GM12878 (cell line): ENCODE measurements around the gene RNF168. TPM values are rescaled to one million over a fixed set of nuclear protein-coding genes. Genes with fewer than 3 reads are reported as not detected.

Experiments
- ATAC-seq: fragments of 200-7000 bp; cut with Tn5 transposase; 3 replicates; pipeline ENCODE4 v1.9.1; 2020; ENCODE audit warnings: mild to moderate bottlenecking, moderate library complexity
- BruUV-seq: library from RNA; stranded (reverse); fragments of 400-500 nt; replicated peaks from 2 replicates; lab custom pipeline; 2021; lab: Mats Ljungman, UMichigan
- CTCF ChIA-PET: fragments of 300-600 bp; sonication (Branson Sonifier 250); formaldehyde crosslinking; extraction: SDS; loops from one replicate; lab custom pipeline; 2021; ENCODE audit warnings: inconsistent platforms; lab: Yijun Ruan, JAX
- POLR2A ChIA-PET: fragments of 350-600 bp; formaldehyde crosslinking; extraction: SDS; loops from one replicate; lab custom pipeline; 2021; ENCODE audit warnings: inconsistent platforms; lab: Charles Lee
- RAD21 ChIA-PET: fragments of 300-600 bp; sonication (Branson Sonifier 250); formaldehyde crosslinking; loops from one replicate; lab custom pipeline; 2023; ENCODE audit warnings: antibody characterized with exemption; ENCODE audit not compliant: unreplicated experiment; lab: Charles Lee
- SMC1A ChIA-PET: fragments of 300-600 bp; sonication (Branson Sonifier 250); formaldehyde crosslinking; loops from one replicate; lab custom pipeline; 2023; ENCODE audit not compliant: unreplicated experiment, uncharacterized antibody; lab: Charles Lee
- DNase-seq: peaks from one replicate; pipeline ENCODE4 v3.0.0-alpha.2; 2011; ENCODE audit warnings: low read depth, low spot score
- FAIRE-seq: peaks from 3 replicates; lab custom pipeline; 2011; peaks lifted over from hg19 to GRCh38; lab: Jason Lieb, UNC
- H2AFZ ChIP-seq: 2 replicates; pipeline ENCODE4 v1.6.0; 2011; ENCODE audit warnings: low read depth, low read length, control low read depth; ENCODE audit not compliant: control insufficient read depth
- H3K27ac ChIP-seq: 2 replicates; pipeline ENCODE4 v1.5.1; 2011; ENCODE audit warnings: control low read depth; ENCODE audit not compliant: control insufficient read depth, insufficient read depth
- H3K27me3 ChIP-seq, 2 experiments: replicated peaks in 1 of 2; 2 replicates each; pipeline versions ENCODE4 v1.6.0 to v1.6.1; 2011; ENCODE audit warnings: low read length in 1 of 2; ENCODE audit not compliant: control insufficient read depth in 2 of 2, insufficient read depth in 2 of 2
- H3K36me3 ChIP-seq, 2 experiments: 2 replicates each; pipeline ENCODE4 v1.5.1; 2011; ENCODE audit warnings: low read length in 1 of 2; ENCODE audit not compliant: control insufficient read depth in 2 of 2, insufficient read depth in 2 of 2
- H3K4me1 ChIP-seq: 2 replicates; pipeline ENCODE4 v1.6.1; 2011; ENCODE audit warnings: mild to moderate bottlenecking, low read length, moderate library complexity, mixed read lengths; ENCODE audit not compliant: control insufficient read depth, insufficient read depth
- H3K4me2 ChIP-seq: 2 replicates; pipeline ENCODE4 v1.6.0; 2011; ENCODE audit warnings: control low read depth; ENCODE audit not compliant: control insufficient read depth, insufficient read depth
- H3K4me3 ChIP-seq: fragments of 200-600 bp; sonication (generic); 2 replicates; pipeline ENCODE4 v1.5.1; 2016
- H3K79me2 ChIP-seq: 2 replicates; pipeline ENCODE4 v1.6.0; 2011; ENCODE audit warnings: low read length; ENCODE audit not compliant: control insufficient read depth, insufficient read depth
- H3K9ac ChIP-seq: 2 replicates; pipeline ENCODE4 v1.8.0; 2011; ENCODE audit warnings: low read length, control low read depth, mixed read lengths; ENCODE audit not compliant: control insufficient read depth, insufficient read depth
- H3K9me3 ChIP-seq: replicated peaks from 3 replicates; pipeline ENCODE4 v1.5.1; 2011; ENCODE audit warnings: mild to moderate bottlenecking, low read length; ENCODE audit not compliant: control insufficient read depth, insufficient read depth
- H4K20me1 ChIP-seq: 2 replicates; pipeline ENCODE4 v1.6.0; 2011; ENCODE audit not compliant: control insufficient read depth, insufficient read depth
- CBFB ChIP-seq: IDR thresholded peaks from 2 replicates; pipeline ENCODE4 v1.6.1; 2016; ENCODE audit warnings: antibody characterized with exemption, low read depth
- CEBPB ChIP-seq, 2 experiments: fragments of 150-350 bp in 1 of 2; IDR thresholded peaks; 2 replicates each; pipeline ENCODE4 v1.6.1; 2012 to 2014; ENCODE audit warnings: low read depth in 2 of 2, low read length in 2 of 2, borderline replicate concordance in 1 of 2, inconsistent platforms in 1 of 2
- EGR1 ChIP-seq, 2 experiments: IDR thresholded peaks; 1 replicate in 1 of 2; 2 replicates in 1 of 2; pipeline ENCODE4 v1.6.1; 2011 to 2012; ENCODE audit warnings: low read depth in 2 of 2, low read length in 2 of 2, borderline replicate concordance in 1 of 2, mild to moderate bottlenecking in 1 of 2, moderate library complexity in 1 of 2
- JUNB ChIP-seq: IDR thresholded peaks from 2 replicates; pipeline ENCODE4 v1.6.1; 2016; ENCODE audit warnings: antibody characterized with exemption, mild to moderate bottlenecking
- MEF2A ChIP-seq: IDR thresholded peaks from 2 replicates; pipeline ENCODE4 v1.6.1; 2011; ENCODE audit warnings: low read depth, mild to moderate bottlenecking, low read length, moderate library complexity; ENCODE audit not compliant: insufficient read depth
- MTA2 ChIP-seq: fragments of 450-650 bp; IDR thresholded peaks from 2 replicates; pipeline ENCODE4 v1.6.1; 2016; ENCODE audit warnings: low read depth, mild to moderate bottlenecking, moderate library complexity
- MTA3 ChIP-seq: IDR thresholded peaks from 2 replicates; pipeline ENCODE4 v1.6.1; 2012; ENCODE audit warnings: low read length, inconsistent platforms, borderline replicate concordance
- MYB ChIP-seq: fragments of 150-350 bp; IDR thresholded peaks from 2 replicates; pipeline ENCODE4 v1.6.1; 2014; ENCODE audit warnings: mild to moderate bottlenecking, low read depth, low read length, borderline replicate concordance
- MYC ChIP-seq: IDR thresholded peaks from 2 replicates; pipeline ENCODE4 v1.6.1; 2011; ENCODE audit warnings: mild to moderate bottlenecking, low read length, moderate library complexity, inconsistent platforms; ENCODE audit not compliant: insufficient read depth, insufficient replicate concordance, insufficient read length, severe bottlenecking
- NBN ChIP-seq: fragments of 450-650 bp; IDR thresholded peaks from 2 replicates; pipeline ENCODE4 v1.6.1; 2016
- PAX5 ChIP-seq: IDR thresholded peaks from 2 replicates; pipeline ENCODE4 v1.6.1; 2011; ENCODE audit warnings: low read depth, low read length, borderline replicate concordance
- POLR2AphosphoS2 ChIP-seq: IDR thresholded peaks from 2 replicates; pipeline ENCODE4 v1.6.1; 2011; ENCODE audit warnings: low read depth, mild to moderate bottlenecking, low read length, improper control_type of control experiment, moderate library complexity
- SREBF2 ChIP-seq: IDR thresholded peaks from 2 replicates; pipeline ENCODE4 v1.6.1; 2012; ENCODE audit warnings: mild to moderate bottlenecking, low read length
- WGBS: methylation state at CpG from one replicate; pipeline ENCODE4 v1.1.6; 2016; ENCODE audit warnings: low lambda C conversion rate; ENCODE audit not compliant: insufficient replicate concordance, insufficient coverage; ENCODE audit errors: missing lambda C conversion rate; 5-methylcytosine and 5-hydroxymethylcytosine counted together
- in situ Hi-C: fragments of 300-500 bp; cut with MboI; formaldehyde crosslinking; loops from 9 replicates; pipeline ENCODE4 v1.14.3; 2018; ENCODE audit warnings: mixed read lengths
- intact Hi-C: fragments of 100-400 bp; cut with micrococcal nuclease; formaldehyde crosslinking; loops from one replicate; pipeline ENCODE4 v1.14.2; 2022; ENCODE audit not compliant: unreplicated experiment
- polyA plus RNA-seq, 11 experiments: library from polyadenylated mRNA; depleted of rRNA in 4 of 11; unstranded in 6 of 11; stranded (reverse) in 5 of 11; fragments of >200 nt; fragmentation: Nextera tagmentation in 4 of 11; fragmentation: Illumina TruSeq in 1 of 11; extraction: Ambion mirVana in 4 of 11; extraction: Trizol in 1 of 11; gene quantifications; 1 replicate in 1 of 11; 2 replicates in 10 of 11; pipeline versions ENCODE4 v1.2.1 to v1.2.3, GENCODE V29; 2011 to 2016; ENCODE audit warnings: inconsistent platforms in 2 of 11, missing spikeins in 2 of 11, low read depth in 1 of 11
- total RNA-seq, 4 experiments: library from RNA; depleted of rRNA in 3 of 4; stranded (reverse); fragments of >200 nt in 3 of 4; fragmentation: Illumina TruSeq in 1 of 4; extraction: Trizol in 1 of 4; gene quantifications; 2 replicates each; pipeline versions ENCODE4 v1.2.1 to v1.2.3, GENCODE V29; 2013 to 2021
- TF ChIP-seq, protein P1 (sequence below): fragments of 450-650 bp; IDR thresholded peaks from 2 replicates; pipeline ENCODE4 v1.6.1; 2017; ENCODE audit warnings: low read depth, mild to moderate bottlenecking, moderate library complexity
- TF ChIP-seq, protein P2 (sequence below): fragments of 450-650 bp; IDR thresholded peaks from 2 replicates; pipeline ENCODE4 v1.6.1; 2016; ENCODE audit warnings: mild to moderate bottlenecking
- TF ChIP-seq, protein P3 (sequence below): fragments of 450-650 bp; IDR thresholded peaks from 2 replicates; pipeline ENCODE4 v1.6.1; 2017; ENCODE audit warnings: mild to moderate bottlenecking, low read depth, inconsistent platforms; ENCODE audit not compliant: poor library complexity, severe bottlenecking

The RNF168 gene
- total and polyA plus RNA-seq, 10 of the 15 experiments (the other 5 are each of a cell fraction or from before 2014, with no cell fraction given): 12.7 to 47.5 (median 24.8) TPM

DNA sequence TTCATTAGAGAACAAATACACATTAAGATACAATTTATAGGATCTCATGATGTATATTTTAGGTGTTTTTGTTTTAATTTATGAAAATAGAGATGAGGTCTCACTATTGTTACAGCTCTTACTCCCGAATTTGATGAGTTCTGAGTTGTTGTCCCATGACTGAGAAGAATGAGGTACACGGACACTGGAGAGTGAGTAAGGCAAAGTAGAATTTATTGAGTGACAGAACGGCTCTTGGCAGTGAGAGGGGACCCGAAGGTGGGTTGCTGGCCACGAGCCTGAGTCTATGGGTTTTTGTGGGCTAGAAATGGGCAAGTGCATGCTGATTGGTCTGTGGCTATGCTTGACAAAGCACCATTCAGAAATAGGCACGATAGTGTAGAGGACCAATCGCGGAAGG, 3.1 kb upstream of the RNF168 start:
- H2AFZ ChIP-seq: no peak overlapping the region
- peaks cover 19% of the 10 kb centered on the region for H3K79me2 ChIP-seq
- no peak overlapping the region for H3K4me3 ChIP-seq
- ChIA-PET RAD21 (no interaction called here), POLR2A (interaction anchor here (1.1 kb wide), 1 partner anchor 62 kb away, joined by 3 read pairs; the partner anchor contains the start of genes FBXO45 and WDR53), CTCF (interaction anchor here (0.8 to 2.0 kb wide), 2 partner anchors 12 to 17 kb away, joined by 3 to 5 read pairs; no protein-coding TSS in a partner anchor), SMC1A (interaction anchor here (0.8 kb wide), 1 partner anchor 238 kb away, joined by 3 read pairs; no protein-coding TSS in a partner anchor)
- ATAC-seq (no peak), FAIRE-seq (no peak), DNase-seq (no peak)
- TF ChIP-seq MYB (no peak), CBFB (no peak), EGR1 (IDR thresholded peaks at IDR 0.05; ENCODE audit: borderline replicate concordance in 1 of 2, low read depth in 2 of 2, low read length in 2 of 2) (no peak), CEBPB (IDR thresholded peaks at IDR 0.05; ENCODE audit: borderline replicate concordance in 1 of 2, low read depth in 2 of 2, low read length in 2 of 2) (no peak), NBN (no peak), SREBF2 (no peak), POLR2AphosphoS2 (no peak), MYC (no peak), MEF2A (no peak), MTA2 (no peak), PAX5 (no peak), MTA3 (no peak), JUNB (no peak)
- TF ChIP-seq, protein P1, sequence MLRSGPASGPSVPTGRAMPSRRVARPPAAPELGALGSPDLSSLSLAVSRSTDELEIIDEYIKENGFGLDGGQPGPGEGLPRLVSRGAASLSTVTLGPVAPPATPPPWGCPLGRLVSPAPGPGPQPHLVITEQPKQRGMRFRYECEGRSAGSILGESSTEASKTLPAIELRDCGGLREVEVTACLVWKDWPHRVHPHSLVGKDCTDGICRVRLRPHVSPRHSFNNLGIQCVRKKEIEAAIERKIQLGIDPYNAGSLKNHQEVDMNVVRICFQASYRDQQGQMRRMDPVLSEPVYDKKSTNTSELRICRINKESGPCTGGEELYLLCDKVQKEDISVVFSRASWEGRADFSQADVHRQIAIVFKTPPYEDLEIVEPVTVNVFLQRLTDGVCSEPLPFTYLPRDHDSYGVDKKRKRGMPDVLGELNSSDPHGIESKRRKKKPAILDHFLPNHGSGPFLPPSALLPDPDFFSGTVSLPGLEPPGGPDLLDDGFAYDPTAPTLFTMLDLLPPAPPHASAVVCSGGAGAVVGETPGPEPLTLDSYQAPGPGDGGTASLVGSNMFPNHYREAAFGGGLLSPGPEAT: no peak
- TF ChIP-seq, protein P2, sequence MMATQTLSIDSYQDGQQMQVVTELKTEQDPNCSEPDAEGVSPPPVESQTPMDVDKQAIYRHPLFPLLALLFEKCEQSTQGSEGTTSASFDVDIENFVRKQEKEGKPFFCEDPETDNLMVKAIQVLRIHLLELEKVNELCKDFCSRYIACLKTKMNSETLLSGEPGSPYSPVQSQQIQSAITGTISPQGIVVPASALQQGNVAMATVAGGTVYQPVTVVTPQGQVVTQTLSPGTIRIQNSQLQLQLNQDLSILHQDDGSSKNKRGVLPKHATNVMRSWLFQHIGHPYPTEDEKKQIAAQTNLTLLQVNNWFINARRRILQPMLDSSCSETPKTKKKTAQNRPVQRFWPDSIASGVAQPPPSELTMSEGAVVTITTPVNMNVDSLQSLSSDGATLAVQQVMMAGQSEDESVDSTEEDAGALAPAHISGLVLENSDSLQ: no peak
- TF ChIP-seq, protein P3, sequence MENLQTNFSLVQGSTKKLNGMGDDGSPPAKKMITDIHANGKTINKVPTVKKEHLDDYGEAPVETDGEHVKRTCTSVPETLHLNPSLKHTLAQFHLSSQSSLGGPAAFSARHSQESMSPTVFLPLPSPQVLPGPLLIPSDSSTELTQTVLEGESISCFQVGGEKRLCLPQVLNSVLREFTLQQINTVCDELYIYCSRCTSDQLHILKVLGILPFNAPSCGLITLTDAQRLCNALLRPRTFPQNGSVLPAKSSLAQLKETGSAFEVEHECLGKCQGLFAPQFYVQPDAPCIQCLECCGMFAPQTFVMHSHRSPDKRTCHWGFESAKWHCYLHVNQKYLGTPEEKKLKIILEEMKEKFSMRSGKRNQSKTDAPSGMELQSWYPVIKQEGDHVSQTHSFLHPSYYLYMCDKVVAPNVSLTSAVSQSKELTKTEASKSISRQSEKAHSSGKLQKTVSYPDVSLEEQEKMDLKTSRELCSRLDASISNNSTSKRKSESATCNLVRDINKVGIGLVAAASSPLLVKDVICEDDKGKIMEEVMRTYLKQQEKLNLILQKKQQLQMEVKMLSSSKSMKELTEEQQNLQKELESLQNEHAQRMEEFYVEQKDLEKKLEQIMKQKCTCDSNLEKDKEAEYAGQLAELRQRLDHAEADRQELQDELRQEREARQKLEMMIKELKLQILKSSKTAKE: no peak
- H3K36me3 ChIP-seq: no peaks in the 10 kb centered on the region
- H3K27me3 ChIP-seq: no peaks in the 10 kb centered on the region
- no peak overlapping the region for H3K27ac ChIP-seq
- 64% methylated on average over 8 of the region's 8 CpGs for WGBS
- 0 out of 2 replicates have a peak, but pooled peaks cover 3% of the 10 kb centered on the region for H4K20me1 ChIP-seq
- H3K4me2 ChIP-seq: no peak overlapping the region
- in situ Hi-C loops: no loop called here
- H3K9ac ChIP-seq: no peak overlapping the region
- BruUV-seq: no TSS peak
- no peaks in the 10 kb centered on the region for H3K4me1 ChIP-seq
- peaks cover 3% of the 10 kb centered on the region; the same call in 1 of the 3 replicates for H3K9me3 ChIP-seq
- intact Hi-C loops: no loop called here
